GM12878 (cell line): ENCODE data around the gene BSX. TPM values are rescaled to one million over a fixed set of nuclear protein-coding genes. Genes with fewer than 3 reads are reported as not detected.

ENCODE experiments used
- ATAC-seq: fragments of 200-7000 bp; cut with Tn5 transposase; 3 replicates; pipeline ENCODE4 v1.9.1; 2020; ENCODE audit warnings: mild to moderate bottlenecking, moderate library complexity
- BruUV-seq: library from RNA; stranded (reverse); fragments of 400-500 nt; replicated peaks from 2 replicates; lab custom pipeline; 2021; lab: Mats Ljungman, UMichigan
- CTCF ChIA-PET: fragments of 300-600 bp; sonication (Branson Sonifier 250); formaldehyde crosslinking; extraction: SDS; loops from one replicate; lab custom pipeline; 2021; ENCODE audit warnings: inconsistent platforms; lab: Yijun Ruan, JAX
- POLR2A ChIA-PET: fragments of 350-600 bp; formaldehyde crosslinking; extraction: SDS; loops from one replicate; lab custom pipeline; 2021; ENCODE audit warnings: inconsistent platforms; lab: Charles Lee
- RAD21 ChIA-PET: fragments of 300-600 bp; sonication (Branson Sonifier 250); formaldehyde crosslinking; loops from one replicate; lab custom pipeline; 2023; ENCODE audit warnings: antibody characterized with exemption; ENCODE audit not compliant: unreplicated experiment; lab: Charles Lee
- SMC1A ChIA-PET: fragments of 300-600 bp; sonication (Branson Sonifier 250); formaldehyde crosslinking; loops from one replicate; lab custom pipeline; 2023; ENCODE audit not compliant: unreplicated experiment, uncharacterized antibody; lab: Charles Lee
- DNase-seq: peaks from one replicate; pipeline ENCODE4 v3.0.0-alpha.2; 2011; ENCODE audit warnings: low read depth, low spot score
- FAIRE-seq: peaks from 3 replicates; lab custom pipeline; 2011; peaks lifted over from hg19 to GRCh38; lab: Jason Lieb, UNC
- H2AFZ ChIP-seq: 2 replicates; pipeline ENCODE4 v1.6.0; 2011; ENCODE audit warnings: low read depth, low read length, control low read depth; ENCODE audit not compliant: control insufficient read depth
- H3K27ac ChIP-seq: 2 replicates; pipeline ENCODE4 v1.5.1; 2011; ENCODE audit warnings: control low read depth; ENCODE audit not compliant: control insufficient read depth, insufficient read depth
- H3K27me3 ChIP-seq, 2 experiments: replicated peaks in 1 of 2; 2 replicates each; pipeline versions ENCODE4 v1.6.0 to v1.6.1; 2011; ENCODE audit warnings: low read length in 1 of 2; ENCODE audit not compliant: control insufficient read depth in 2 of 2, insufficient read depth in 2 of 2
- H3K36me3 ChIP-seq, 2 experiments: 2 replicates each; pipeline ENCODE4 v1.5.1; 2011; ENCODE audit warnings: low read length in 1 of 2; ENCODE audit not compliant: control insufficient read depth in 2 of 2, insufficient read depth in 2 of 2
- H3K4me1 ChIP-seq: 2 replicates; pipeline ENCODE4 v1.6.1; 2011; ENCODE audit warnings: mild to moderate bottlenecking, low read length, moderate library complexity, mixed read lengths; ENCODE audit not compliant: control insufficient read depth, insufficient read depth
- H3K4me2 ChIP-seq: 2 replicates; pipeline ENCODE4 v1.6.0; 2011; ENCODE audit warnings: control low read depth; ENCODE audit not compliant: control insufficient read depth, insufficient read depth
- H3K4me3 ChIP-seq: fragments of 200-600 bp; sonication (generic); 2 replicates; pipeline ENCODE4 v1.5.1; 2016
- H3K79me2 ChIP-seq: 2 replicates; pipeline ENCODE4 v1.6.0; 2011; ENCODE audit warnings: low read length; ENCODE audit not compliant: control insufficient read depth, insufficient read depth
- H3K9ac ChIP-seq: 2 replicates; pipeline ENCODE4 v1.8.0; 2011; ENCODE audit warnings: low read length, control low read depth, mixed read lengths; ENCODE audit not compliant: control insufficient read depth, insufficient read depth
- H3K9me3 ChIP-seq: replicated peaks from 3 replicates; pipeline ENCODE4 v1.5.1; 2011; ENCODE audit warnings: mild to moderate bottlenecking, low read length; ENCODE audit not compliant: control insufficient read depth, insufficient read depth
- H4K20me1 ChIP-seq: 2 replicates; pipeline ENCODE4 v1.6.0; 2011; ENCODE audit not compliant: control insufficient read depth, insufficient read depth
- BHLHE40 ChIP-seq, 2 experiments: fragments of 450-650 bp in 1 of 2; IDR thresholded peaks; 2 replicates each; pipeline ENCODE4 v1.6.1; 2011 to 2017; ENCODE audit warnings: low read depth in 2 of 2, borderline replicate concordance in 1 of 2, improper control_type of control experiment in 1 of 2, low read length in 1 of 2, mild to moderate bottlenecking in 1 of 2
- CHD2 ChIP-seq: IDR thresholded peaks from 2 replicates; pipeline ENCODE4 v1.6.1; 2011; ENCODE audit warnings: low read depth, low read length, improper control_type of control experiment, borderline replicate concordance
- ESRRA ChIP-seq: IDR thresholded peaks from 2 replicates; pipeline ENCODE4 v1.6.1; 2012; ENCODE audit warnings: mild to moderate bottlenecking, low read length, improper control_type of control experiment
- IKZF1 ChIP-seq: fragments of 450-650 bp; conservative IDR thresholded peaks from 2 replicates; pipeline ENCODE4 v1.6.1; 2017; ENCODE audit warnings: antibody characterized with exemption, mild to moderate bottlenecking
- SUZ12 ChIP-seq: fragments of 200-600 bp; sonication (generic); IDR thresholded peaks from one replicate; pipeline ENCODE4 v1.6.1; 2018; ENCODE audit warnings: antibody characterized with exemption, mild to moderate bottlenecking; ENCODE audit not compliant: unreplicated experiment
- whole genome bisulfite sequencing: methylation state at CpG from one replicate; pipeline ENCODE4 v1.1.6; 2016; ENCODE audit warnings: low lambda C conversion rate; ENCODE audit not compliant: insufficient replicate concordance, insufficient coverage; ENCODE audit errors: missing lambda C conversion rate; 5-methylcytosine and 5-hydroxymethylcytosine counted together
- in situ Hi-C: fragments of 300-500 bp; cut with MboI; formaldehyde crosslinking; loops from 9 replicates; pipeline ENCODE4 v1.14.3; 2018; ENCODE audit warnings: mixed read lengths
- intact Hi-C: fragments of 100-400 bp; cut with micrococcal nuclease; formaldehyde crosslinking; loops from one replicate; pipeline ENCODE4 v1.14.2; 2022; ENCODE audit not compliant: unreplicated experiment
- polyA plus RNA-seq, 11 experiments: library from polyadenylated mRNA; depleted of rRNA in 4 of 11; unstranded in 6 of 11; stranded (reverse) in 5 of 11; fragments of >200 nt; fragmentation: Nextera tagmentation in 4 of 11; fragmentation: Illumina TruSeq in 1 of 11; extraction: Ambion mirVana in 4 of 11; extraction: Trizol in 1 of 11; gene quantifications; 1 replicate in 1 of 11; 2 replicates in 10 of 11; pipeline versions ENCODE4 v1.2.1 to v1.2.3, GENCODE V29; 2011 to 2016; ENCODE audit warnings: inconsistent platforms in 2 of 11, missing spikeins in 2 of 11, low read depth in 1 of 11
- total RNA-seq, 4 experiments: library from RNA; depleted of rRNA in 3 of 4; stranded (reverse); fragments of >200 nt in 3 of 4; fragmentation: Illumina TruSeq in 1 of 4; extraction: Trizol in 1 of 4; gene quantifications; 2 replicates each; pipeline versions ENCODE4 v1.2.1 to v1.2.3, GENCODE V29; 2013 to 2021
- TF ChIP-seq, protein P1 (sequence below): fragments of 450-650 bp; formaldehyde crosslinking; IDR thresholded peaks from 2 replicates; pipeline ENCODE4 v1.5.0; 2022; ENCODE audit warnings: mild to moderate bottlenecking, missing genetic modification characterization

Gene BSX
- total and polyA plus RNA-seq, 10 of the 15 experiments (the other 5 are each of a cell fraction or from before 2014, with no cell fraction given): not detected

DNA sequence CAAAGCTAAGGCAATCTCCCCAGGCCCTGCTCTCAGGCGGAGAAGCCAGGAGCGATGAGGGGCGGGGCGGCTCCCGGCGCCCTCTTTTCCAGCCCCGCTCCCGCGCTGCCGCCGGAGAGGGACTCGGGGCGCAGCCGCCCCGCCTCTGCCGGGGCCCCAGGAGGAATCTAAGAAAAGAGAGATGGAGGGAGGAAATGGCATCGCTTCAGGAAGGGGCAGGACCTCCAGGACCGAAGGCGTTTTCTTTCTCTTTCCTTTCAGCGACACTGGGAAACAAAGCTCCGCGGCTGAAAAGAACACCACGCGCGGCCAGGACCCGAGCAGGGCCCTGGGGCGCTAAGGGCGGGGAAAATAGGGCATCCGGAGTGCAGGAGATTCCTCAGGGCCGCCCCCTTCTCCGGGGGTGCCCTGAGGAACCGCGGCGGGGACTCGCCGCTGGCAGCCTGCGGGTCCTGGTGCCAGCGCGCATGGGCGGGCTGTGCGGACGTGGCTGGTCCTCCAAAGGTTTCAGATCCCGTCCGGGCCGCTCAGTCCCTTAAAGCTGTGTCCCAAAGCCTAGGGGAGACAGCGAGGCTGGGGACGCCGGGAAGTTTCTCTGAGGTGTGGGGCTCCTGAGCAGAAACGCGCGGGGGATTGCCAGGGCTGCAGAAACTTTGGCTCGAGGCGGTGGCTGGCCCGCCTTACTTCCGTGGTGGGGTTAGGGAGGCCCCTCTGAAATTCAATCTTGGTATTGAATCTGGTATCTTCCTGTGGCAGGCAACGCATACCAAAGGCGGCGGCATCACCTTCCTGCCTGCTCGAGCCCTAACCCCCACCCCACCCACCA is 2.8 kb upstream of the BSX start:
- ATAC-seq (peak; percentile 68), DNase-seq (no peak), FAIRE-seq (no peak)
- H4K20me1 ChIP-seq: no peaks in the 10 kb centered on the region
- peaks cover 13 to 35% of the 10 kb centered on the region in 2 experiments for H3K27me3 ChIP-seq
- SMC1A ChIA-PET: no interaction called here
- no peaks in the 10 kb centered on the region for H3K79me2 ChIP-seq
- no peak overlapping the region for H3K27ac ChIP-seq
- H3K9me3 ChIP-seq: no peaks in the 10 kb centered on the region; the same call in 1 of the 3 replicates
- TF ChIP-seq, protein P1, sequence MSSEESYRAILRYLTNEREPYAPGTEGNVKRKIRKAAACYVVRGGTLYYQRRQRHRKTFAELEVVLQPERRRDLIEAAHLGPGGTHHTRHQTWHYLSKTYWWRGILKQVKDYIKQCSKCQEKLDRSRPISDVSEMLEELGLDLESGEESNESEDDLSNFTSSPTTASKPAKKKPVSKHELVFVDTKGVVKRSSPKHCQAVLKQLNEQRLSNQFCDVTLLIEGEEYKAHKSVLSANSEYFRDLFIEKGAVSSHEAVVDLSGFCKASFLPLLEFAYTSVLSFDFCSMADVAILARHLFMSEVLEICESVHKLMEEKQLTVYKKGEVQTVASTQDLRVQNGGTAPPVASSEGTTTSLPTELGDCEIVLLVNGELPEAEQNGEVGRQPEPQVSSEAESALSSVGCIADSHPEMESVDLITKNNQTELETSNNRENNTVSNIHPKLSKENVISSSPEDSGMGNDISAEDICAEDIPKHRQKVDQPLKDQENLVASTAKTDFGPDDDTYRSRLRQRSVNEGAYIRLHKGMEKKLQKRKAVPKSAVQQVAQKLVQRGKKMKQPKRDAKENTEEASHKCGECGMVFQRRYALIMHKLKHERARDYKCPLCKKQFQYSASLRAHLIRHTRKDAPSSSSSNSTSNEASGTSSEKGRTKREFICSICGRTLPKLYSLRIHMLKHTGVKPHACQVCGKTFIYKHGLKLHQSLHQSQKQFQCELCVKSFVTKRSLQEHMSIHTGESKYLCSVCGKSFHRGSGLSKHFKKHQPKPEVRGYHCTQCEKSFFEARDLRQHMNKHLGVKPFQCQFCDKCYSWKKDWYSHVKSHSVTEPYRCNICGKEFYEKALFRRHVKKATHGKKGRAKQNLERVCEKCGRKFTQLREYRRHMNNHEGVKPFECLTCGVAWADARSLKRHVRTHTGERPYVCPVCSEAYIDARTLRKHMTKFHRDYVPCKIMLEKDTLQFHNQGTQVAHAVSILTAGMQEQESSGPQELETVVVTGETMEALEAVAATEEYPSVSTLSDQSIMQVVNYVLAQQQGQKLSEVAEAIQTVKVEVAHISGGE (CRISPR knock-in tag): no peak
- TF ChIP-seq ESRRA (no peak), IKZF1 (0 out of 2 replicates have a peak, but pooled peaks have one; percentile 45), CHD2 (no peak), SUZ12 (peak; percentile 55), BHLHE40 (IDR thresholded peaks at IDR 0.05; ENCODE audit: borderline replicate concordance in 1 of 2, low read depth in 2 of 2, low read length in 1 of 2) (no peak)
- RAD21 ChIA-PET: no interaction called here
- H3K4me3 ChIP-seq: peak overlapping the region; percentile 60
- no peaks in the 10 kb centered on the region for H3K36me3 ChIP-seq
- in situ Hi-C loops (no loop called here), intact Hi-C loops (no loop called here)
- peak overlapping the region; percentile 54 for H3K4me2 ChIP-seq
- no TSS peak for BruUV-seq
- H2AFZ ChIP-seq: no peak overlapping the region
- POLR2A ChIA-PET: no interaction called here
- H3K4me1 ChIP-seq: no peaks in the 10 kb centered on the region
- CTCF ChIA-PET: interaction anchor here (1.4 kb wide), 1 partner anchor 37 kb away, joined by 3 read pairs; no protein-coding TSS in a partner anchor
- H3K9ac ChIP-seq: no peak overlapping the region; the same call in 1 of the 2 replicates
- 10% methylated on average over 52 of the region's 59 CpGs for WGBS
